Measurements from ENCODE around the gene PRR14L.
"Not testable (repeated sequence)": the region's sequence is repeated elsewhere in the genome, so short reads cannot be mapped to it uniquely, and the experiment has no call there.

PRR14L gene

DNA sequence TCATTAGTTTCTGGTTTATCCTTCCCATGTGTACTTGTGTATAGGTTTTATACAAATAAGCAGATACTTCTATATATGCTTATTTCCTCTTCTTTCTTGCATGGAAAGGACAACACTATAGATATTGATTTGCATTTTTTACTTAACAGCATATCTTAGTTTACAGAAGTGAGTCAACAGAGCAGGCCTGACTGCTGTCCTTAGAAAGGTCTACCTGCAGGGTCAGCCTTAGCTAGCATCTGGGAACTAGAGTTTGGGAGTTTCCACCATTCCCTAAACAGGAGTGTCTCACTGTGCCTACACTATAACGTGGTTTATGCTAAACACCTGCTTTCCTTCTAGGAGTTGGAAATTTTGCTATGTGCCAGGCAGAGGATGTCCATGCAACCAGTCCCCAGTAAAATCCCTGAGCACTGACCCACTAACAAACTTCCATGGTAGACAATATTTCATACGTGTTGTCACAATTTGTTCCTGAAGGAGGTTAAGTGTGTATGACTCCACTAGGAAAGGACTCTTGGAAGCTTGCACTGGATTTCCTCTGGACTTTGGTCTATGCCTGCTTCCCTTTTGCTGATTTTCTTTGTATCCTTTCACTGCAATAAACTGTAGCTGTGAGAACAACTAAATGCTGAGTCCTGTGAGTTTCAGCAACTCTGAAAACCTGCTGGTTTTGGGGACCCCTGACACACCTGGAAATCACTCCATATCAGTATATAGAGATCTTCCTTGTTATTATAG is 17.7 kb downstream of the PRR14L start:
- Mint-ChIP-seq H3K9me3 (no peaks in the 10 kb centered on the region), H3K27ac (no peak overlapping the region), H3K4me1 (peaks cover 17% of the 10 kb centered on the region), H3K4me3 (no peak overlapping the region), H3K36me3 (ENCODE audit: low read depth) (peaks cover 27% of the 10 kb centered on the region), H3K27me3 (no peaks in the 10 kb centered on the region)
- ATAC-seq: no peak
- no peak for DNase-seq

DNA sequence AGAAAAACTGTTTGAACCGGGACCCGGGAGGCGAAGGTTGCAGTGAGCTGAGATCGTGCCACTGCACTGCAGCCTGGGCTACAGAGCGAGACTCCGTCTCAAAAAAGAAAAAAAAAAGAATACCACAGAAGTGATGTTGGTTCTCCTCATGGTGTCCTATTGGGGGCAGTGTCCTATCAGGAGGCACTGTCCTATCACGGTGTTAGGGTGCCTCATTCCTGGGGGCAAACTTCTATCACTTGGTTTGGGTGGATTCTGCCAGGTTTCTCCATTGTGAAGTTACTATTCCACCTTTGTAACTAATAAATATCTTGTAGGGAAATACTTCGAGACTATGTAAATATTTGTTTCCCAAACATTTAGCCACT is 19.6 kb downstream of the PRR14L start:
- Mint-ChIP-seq H3K4me1 (peaks cover 17% of the 10 kb centered on the region), H3K27me3 (no peaks in the 10 kb centered on the region), H3K4me3 (no peak overlapping the region), H3K9me3 (no peaks in the 10 kb centered on the region), H3K27ac (no peak overlapping the region), H3K36me3 (ENCODE audit: low read depth) (peaks cover 24% of the 10 kb centered on the region)
- ATAC-seq: no peak
- no peak for DNase-seq

DNA sequence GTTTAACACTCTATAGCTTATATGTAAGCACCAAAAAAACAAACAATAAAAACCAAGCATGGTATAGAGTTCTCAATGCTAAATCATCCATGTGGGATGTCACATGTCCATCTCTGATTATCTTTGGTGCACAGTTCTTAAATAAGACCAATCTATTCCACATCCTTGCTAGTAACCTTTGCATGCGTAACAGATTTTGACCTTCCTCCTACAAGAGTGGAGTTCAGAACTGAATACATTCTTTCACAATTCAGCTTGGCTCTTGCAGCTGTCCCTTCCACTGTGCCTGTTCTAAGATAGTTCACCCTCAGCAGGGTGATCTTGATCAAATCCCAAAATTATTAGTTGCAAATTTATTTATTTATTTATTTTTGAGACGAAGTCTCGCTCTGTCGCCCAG is 21.1 kb downstream of the PRR14L start:
- no peaks in the 10 kb centered on the region for H3K27me3 Mint-ChIP-seq
- H3K36me3 Mint-ChIP-seq (ENCODE audit: low read depth): peaks cover 20% of the 10 kb centered on the region
- peaks cover 8% of the 10 kb centered on the region for H3K4me1 Mint-ChIP-seq
- H3K4me3 Mint-ChIP-seq: no peak overlapping the region
- H3K27ac Mint-ChIP-seq: no peak overlapping the region
- ATAC-seq (no peak), DNase-seq (no peak)
- no peaks in the 10 kb centered on the region for H3K9me3 Mint-ChIP-seq

DNA sequence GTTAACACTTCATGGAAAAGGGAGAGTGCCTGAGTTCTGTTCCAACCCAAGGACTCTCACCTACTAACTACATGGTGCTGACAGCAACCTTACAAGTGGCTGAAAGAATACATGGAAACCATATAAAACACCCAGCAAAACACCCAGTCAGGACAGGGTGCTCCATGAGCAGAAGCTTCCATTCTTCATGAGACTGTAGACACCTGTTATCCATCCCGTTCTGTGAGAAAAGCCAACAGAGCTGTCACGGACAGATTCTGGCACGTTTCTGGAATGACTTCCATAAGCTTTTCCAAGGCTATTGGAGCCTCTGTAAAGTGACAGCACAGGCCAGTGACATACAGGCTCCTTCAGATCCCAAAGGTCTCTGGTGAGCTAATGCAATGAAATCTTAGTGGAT is 23.2 kb downstream of the PRR14L start:
- no peaks in the 10 kb centered on the region for H3K9me3 Mint-ChIP-seq
- no peak overlapping the region for H3K27ac Mint-ChIP-seq
- ATAC-seq: no peak
- H3K4me1 Mint-ChIP-seq: no peaks in the 10 kb centered on the region
- no peak for DNase-seq
- H3K4me3 Mint-ChIP-seq: no peak overlapping the region
- H3K36me3 Mint-ChIP-seq (ENCODE audit: low read depth): peaks cover 12% of the 10 kb centered on the region
- H3K27me3 Mint-ChIP-seq: no peaks in the 10 kb centered on the region

DNA sequence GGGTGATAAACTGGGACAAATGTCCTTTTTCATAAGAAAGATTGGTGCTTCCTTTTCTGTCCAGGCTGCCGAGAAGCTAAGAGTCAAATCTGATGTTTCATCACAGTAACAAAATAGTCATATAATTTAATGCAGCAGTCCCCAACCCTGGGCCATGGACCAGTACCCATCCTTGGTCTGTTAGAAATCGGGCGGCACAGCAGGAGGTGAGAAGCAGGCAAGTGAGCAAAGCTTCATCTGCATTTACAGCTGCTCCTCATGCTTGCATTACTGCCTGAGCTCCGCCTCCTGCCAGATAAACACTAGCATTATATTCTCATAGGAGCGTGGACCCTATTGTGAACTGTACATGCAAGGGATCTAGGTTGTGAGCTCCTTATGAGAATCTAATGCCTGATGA is 26.2 kb downstream of the PRR14L start:
- H3K27ac Mint-ChIP-seq: no peak overlapping the region
- H3K4me1 Mint-ChIP-seq: peaks cover 2% of the 10 kb centered on the region
- no peaks in the 10 kb centered on the region for H3K9me3 Mint-ChIP-seq
- no peak overlapping the region for H3K4me3 Mint-ChIP-seq
- no peaks in the 10 kb centered on the region for H3K27me3 Mint-ChIP-seq
- peaks cover 18% of the 10 kb centered on the region for H3K36me3 Mint-ChIP-seq (ENCODE audit: low read depth)
- DNase-seq (no peak), ATAC-seq (no peak)

- no peak overlapping the region for H3K4me3 Mint-ChIP-seq
- peaks cover 2% of the 10 kb centered on the region for H3K4me1 Mint-ChIP-seq
- H3K27ac Mint-ChIP-seq: no peak overlapping the region
- no peaks in the 10 kb centered on the region for H3K27me3 Mint-ChIP-seq
- no peaks in the 10 kb centered on the region for H3K9me3 Mint-ChIP-seq
- H3K36me3 Mint-ChIP-seq (ENCODE audit: low read depth): peaks cover 37% of the 10 kb centered on the region
- ATAC-seq: no peak
- no peak for DNase-seq
These were observed 30.0 kb downstream of the PRR14L start for GRCh38 chr22:31719850-31720471.

DNA sequence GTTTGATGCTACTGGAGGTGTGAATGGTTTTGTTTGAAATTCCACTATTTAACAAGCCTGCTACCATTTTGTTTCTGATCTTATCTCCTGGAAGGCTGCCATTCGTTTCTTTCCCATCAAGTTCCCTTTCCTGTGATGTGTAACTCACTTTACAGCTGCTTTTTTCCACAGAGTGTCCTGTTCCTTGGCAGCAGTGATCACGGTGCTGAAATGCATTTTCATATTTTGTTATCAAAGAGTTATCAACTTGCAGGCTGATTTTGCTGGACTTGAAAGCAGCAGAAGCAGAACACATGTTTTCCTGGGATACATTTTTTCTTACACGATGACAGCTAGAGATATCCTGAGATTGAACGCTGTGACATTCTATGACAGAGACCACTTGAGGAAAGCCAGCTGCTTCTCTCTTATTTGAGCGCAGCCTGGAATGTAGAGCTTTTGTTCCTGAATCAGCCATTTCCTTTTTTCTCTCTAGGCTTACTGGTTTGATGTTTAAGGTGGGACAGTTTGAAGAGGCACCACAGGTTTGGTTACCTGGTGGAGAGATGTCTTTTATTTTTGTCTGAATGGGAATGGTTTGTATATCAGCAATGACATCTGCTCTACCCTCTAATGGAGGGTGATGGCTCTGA is 34.7 kb downstream of the PRR14L start:
- DNase-seq (no peak), ATAC-seq (no peak)
- no peaks in the 10 kb centered on the region for H3K9me3 Mint-ChIP-seq
- H3K36me3 Mint-ChIP-seq (ENCODE audit: low read depth): peaks cover 64% of the 10 kb centered on the region
- H3K4me1 Mint-ChIP-seq: no peaks in the 10 kb centered on the region
- no peak overlapping the region for H3K4me3 Mint-ChIP-seq
- no peak overlapping the region for H3K27ac Mint-ChIP-seq
- H3K27me3 Mint-ChIP-seq: no peaks in the 10 kb centered on the region

DNA sequence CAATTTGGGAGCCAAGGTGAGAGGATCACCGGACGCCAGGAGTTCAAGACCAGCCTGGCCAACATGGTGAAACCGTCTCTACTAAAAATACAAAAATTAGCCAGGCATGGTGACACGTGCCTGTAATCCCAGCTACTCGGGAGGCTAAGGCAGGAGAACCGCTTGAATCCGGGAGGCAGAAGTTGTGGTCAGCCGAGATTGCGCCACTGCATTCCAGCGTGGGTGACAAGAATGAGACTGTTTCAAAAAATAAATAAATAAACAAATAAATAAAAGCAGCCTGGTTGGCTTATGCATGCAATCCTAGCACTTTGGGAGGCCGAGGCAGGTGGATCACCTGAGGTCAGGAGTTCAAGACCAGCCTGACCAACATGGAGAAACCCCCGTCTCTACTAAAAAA is 38.7 kb downstream of the PRR14L start:
- not testable (repeated sequence) for H3K4me1 Mint-ChIP-seq, H3K27ac Mint-ChIP-seq, ATAC-seq, H3K4me3 Mint-ChIP-seq, H3K27me3 Mint-ChIP-seq, DNase-seq, H3K9me3 Mint-ChIP-seq
- peaks cover 51% of the 10 kb centered on the region for H3K36me3 Mint-ChIP-seq (ENCODE audit: low read depth)

- DNase-seq (no peak), ATAC-seq (no peak)
- Mint-ChIP-seq H3K9me3 (no peaks in the 10 kb centered on the region), H3K27me3 (no peaks in the 10 kb centered on the region), H3K27ac (no peak overlapping the region), H3K36me3 (ENCODE audit: low read depth) (peaks cover 35% of the 10 kb centered on the region), H3K4me1 (no peaks in the 10 kb centered on the region), H3K4me3 (no peak overlapping the region)
These were observed 42.4 kb downstream of the PRR14L start for GRCh38 chr22:31707519-31707918.

DNA sequence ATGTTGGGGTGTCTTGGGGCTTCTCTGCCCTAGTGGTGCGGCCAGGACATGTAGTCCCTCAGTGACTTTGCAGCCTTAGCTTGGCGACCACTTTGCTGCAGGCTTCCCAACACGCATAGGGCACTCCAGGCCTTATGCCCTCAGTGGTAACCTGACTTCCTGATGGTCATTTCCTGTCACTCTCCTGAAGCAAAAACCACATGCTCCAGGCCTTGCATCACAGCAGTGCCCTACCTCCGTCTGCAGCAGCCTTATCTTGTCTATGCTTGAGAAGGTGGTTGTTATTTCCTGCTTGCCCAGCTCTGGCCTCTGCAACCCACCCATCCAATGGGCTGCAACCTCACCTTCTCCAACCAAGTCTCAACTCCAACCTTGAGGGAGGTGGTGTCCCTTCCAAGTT is 54.5 kb downstream of the PRR14L start:
- H3K9me3 Mint-ChIP-seq: no peaks in the 10 kb centered on the region
- H3K27ac Mint-ChIP-seq: no peak overlapping the region
- peaks cover 19% of the 10 kb centered on the region for H3K4me1 Mint-ChIP-seq
- H3K27me3 Mint-ChIP-seq: no peaks in the 10 kb centered on the region
- peaks cover 46% of the 10 kb centered on the region for H3K36me3 Mint-ChIP-seq (ENCODE audit: low read depth)
- no peak for DNase-seq
- ATAC-seq: no peak
- no peak overlapping the region for H3K4me3 Mint-ChIP-seq

DNA sequence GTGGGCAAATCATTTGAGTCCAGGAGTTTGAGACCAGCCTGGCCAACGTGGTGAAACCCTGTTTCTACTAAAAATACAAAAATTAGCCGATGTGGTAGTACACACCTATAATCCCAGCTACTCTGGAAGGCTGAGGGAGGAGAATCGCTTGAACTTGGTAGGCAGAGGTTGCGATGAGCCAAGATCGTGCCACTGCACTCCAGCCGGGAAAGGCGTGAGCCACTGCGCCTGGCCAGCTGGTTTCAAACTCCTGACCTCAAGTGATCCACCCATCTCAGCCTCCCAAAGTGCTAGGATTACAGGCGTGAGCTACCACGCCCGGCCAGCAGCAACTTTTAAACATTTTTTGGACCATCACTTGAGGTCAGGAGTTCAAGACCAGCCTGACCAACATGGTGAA is 55.9 kb downstream of the PRR14L start:
- H3K27ac Mint-ChIP-seq: not testable (repeated sequence)

DNA sequence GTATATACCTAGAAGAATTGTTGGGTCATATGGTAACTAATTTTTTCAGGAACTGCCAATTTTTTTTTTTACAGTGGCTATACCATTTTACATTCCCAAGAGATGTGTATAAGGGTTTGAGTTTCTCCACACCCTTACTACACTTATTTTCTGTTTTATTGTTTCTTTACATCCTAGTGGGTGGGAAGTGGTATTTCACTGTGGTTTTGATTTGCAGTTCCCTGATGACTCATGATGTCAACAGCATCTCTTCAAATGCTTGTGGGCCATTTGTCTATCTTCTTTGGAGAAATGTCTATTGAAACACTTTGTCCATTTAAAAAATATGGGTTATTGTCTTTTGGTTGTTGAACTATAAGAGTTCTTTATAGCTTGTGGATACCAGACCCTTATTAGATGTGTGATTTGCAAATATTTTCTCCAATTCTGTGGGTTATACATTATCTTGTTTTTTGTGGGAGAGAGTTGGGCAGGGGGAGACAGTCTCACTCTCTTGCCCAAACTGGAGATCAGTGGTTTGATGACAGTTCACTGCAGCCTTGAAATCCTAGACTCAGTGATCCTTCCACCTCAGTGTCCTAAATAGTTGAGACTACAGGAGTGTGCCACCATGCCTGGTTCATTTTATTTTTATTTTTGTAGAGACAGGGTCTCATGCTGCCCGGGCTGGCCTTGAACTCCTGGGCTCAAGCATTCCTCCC is 57.6 kb downstream of the PRR14L start:
- Mint-ChIP-seq H3K36me3 (ENCODE audit: low read depth) (peaks cover 34% of the 10 kb centered on the region), H3K27me3 (no peaks in the 10 kb centered on the region), H3K9me3 (no peaks in the 10 kb centered on the region), H3K4me1 (peaks cover 19% of the 10 kb centered on the region), H3K4me3 (no peak overlapping the region), H3K27ac (no peak overlapping the region)
- ATAC-seq: peak; percentile 77
- DNase-seq: no peak

More for the DNA sequence above, 55.9 kb downstream of the PRR14L start:
- H3K27me3 Mint-ChIP-seq, DNase-seq, ATAC-seq, H3K4me3 Mint-ChIP-seq, H3K9me3 Mint-ChIP-seq: not testable (repeated sequence)
- H3K36me3 Mint-ChIP-seq (ENCODE audit: low read depth): peaks cover 34% of the 10 kb centered on the region
- peaks cover 19% of the 10 kb centered on the region for H3K4me1 Mint-ChIP-seq

- Mint-ChIP-seq H3K9me3 (no peaks in the 10 kb centered on the region), H3K27me3 (no peaks in the 10 kb centered on the region), H3K36me3 (ENCODE audit: low read depth) (peaks cover 30% of the 10 kb centered on the region), H3K4me1 (peaks cover 19% of the 10 kb centered on the region), H3K27ac (no peak overlapping the region), H3K4me3 (no peak overlapping the region)
- no peak for ATAC-seq
- DNase-seq: no peak
These were observed 58.5 kb downstream of the PRR14L start for GRCh38 chr22:31691408-31691807.

DNA sequence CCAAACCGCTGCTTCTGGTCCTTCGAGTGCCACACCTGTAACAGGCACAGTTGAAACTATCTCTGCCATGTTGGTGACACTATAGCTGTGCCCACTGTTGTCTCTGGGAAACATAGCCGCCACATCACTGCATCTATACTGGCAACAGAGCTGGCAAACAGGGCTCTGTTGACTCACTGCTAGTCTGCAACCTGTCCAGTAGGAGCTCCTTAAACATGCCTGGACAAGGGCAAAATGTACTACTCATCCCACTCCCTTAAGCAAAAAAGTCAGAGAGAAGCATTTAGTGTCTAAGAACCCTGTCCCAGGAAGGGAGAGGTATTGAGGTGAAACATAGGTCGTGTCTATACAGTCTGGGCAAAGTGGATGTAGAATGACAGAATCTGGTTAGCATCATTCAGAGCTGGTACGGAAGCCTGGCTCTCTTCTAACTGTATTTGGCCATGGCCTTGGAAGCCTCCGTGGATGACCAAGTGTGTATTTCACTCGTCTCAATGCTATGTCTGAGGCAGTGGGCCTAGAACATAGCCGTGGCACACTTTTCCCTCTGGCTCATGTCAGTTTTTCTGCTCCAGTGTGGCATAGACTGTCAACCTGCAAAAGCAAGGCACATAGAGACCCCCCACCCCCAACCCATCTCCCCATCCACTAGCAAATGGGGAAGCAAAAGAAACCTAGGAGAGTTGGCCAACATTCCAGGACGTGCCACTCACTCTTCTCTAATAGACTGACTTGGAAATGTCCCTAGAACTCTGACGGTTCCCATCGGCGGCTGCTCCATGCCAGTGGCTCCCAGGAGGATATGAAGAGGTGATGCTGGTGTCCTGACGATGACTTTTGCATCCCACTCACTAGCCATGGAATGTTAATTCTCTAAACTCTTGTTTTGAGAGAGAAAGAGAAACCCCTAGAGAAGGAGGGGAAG is 66.5 kb downstream of the PRR14L start:
- no peaks in the 10 kb centered on the region for H3K4me1 Mint-ChIP-seq
- DNase-seq (no peak), ATAC-seq (no peak)
- no peaks in the 10 kb centered on the region for H3K27me3 Mint-ChIP-seq
- peaks cover 20% of the 10 kb centered on the region for H3K36me3 Mint-ChIP-seq (ENCODE audit: low read depth)
- no peak overlapping the region for H3K4me3 Mint-ChIP-seq
- H3K27ac Mint-ChIP-seq: no peak overlapping the region
- H3K9me3 Mint-ChIP-seq: no peaks in the 10 kb centered on the region
